Uterus (tissue), 2 donors: Measurements from ENCODE around the gene RNASE4.

Experiments
- CTCF ChIP-seq, 4 experiments: fragments of 200-600 bp in 2 of 4; fragments of 450-650 bp in 2 of 4; sonication (generic) in 2 of 4; IDR thresholded peaks; one replicate each; pipeline ENCODE4 v1.5.1; 2016 to 2019; ENCODE audit warnings: antibody characterized with exemption in 4 of 4, mild to moderate bottlenecking in 2 of 4, moderate library complexity in 1 of 4
- POLR2A ChIP-seq, 2 donors: fragments of 450-650 bp; IDR thresholded peaks; one replicate each; pipeline ENCODE4 v1.6.1; 2016; ENCODE audit warnings: antibody characterized with exemption in 2 of 2, mild to moderate bottlenecking in 1 of 2, moderate library complexity in 1 of 2

GRCh38 chr14:20719777-20720176 is 35.4 kb downstream of the RNASE4 start:
- TF ChIP-seq CTCF (IDR thresholded peaks at IDR 0.05) (no peak), POLR2A (IDR thresholded peaks at IDR 0.05) (no peak)
